H9 (cell line): ENCODE measurements around the gene PLPPR4. TPM values are rescaled to one million over a fixed set of nuclear protein-coding genes. Genes with fewer than 3 reads are reported as not detected.

Source experiments
- DNase-seq: peaks from one replicate; pipeline ENCODE4 v3.0.0-alpha.2; 2017
- H2AFZ ChIP-seq: one replicate; pipeline ENCODE4 v1.6.1; 2013; ENCODE audit warnings: mild to moderate bottlenecking, low read length, control low read depth, moderate library complexity
- H2AK5ac ChIP-seq: 2 replicates; pipeline ENCODE4 v1.6.1; 2013; ENCODE audit warnings: low read length, control low read depth, mixed read lengths; ENCODE audit not compliant: insufficient read length
- H2BK120ac ChIP-seq: one replicate; pipeline ENCODE4 v1.6.1; 2013; ENCODE audit warnings: low read depth, mild to moderate bottlenecking, low read length, control low read depth, inconsistent platforms; ENCODE audit not compliant: poor library complexity, severe bottlenecking
- H2BK12ac ChIP-seq: 2 replicates; pipeline ENCODE4 v1.6.1; 2013; ENCODE audit warnings: low read length, control low read depth, mixed read lengths, low read depth; ENCODE audit not compliant: insufficient read length
- H2BK15ac ChIP-seq: 2 replicates; pipeline ENCODE4 v1.6.1; 2013; ENCODE audit warnings: low read depth, low read length, control low read depth
- H2BK20ac ChIP-seq: one replicate; pipeline ENCODE4 v1.6.1; 2013; ENCODE audit warnings: low read depth, mild to moderate bottlenecking, low read length, control low read depth, inconsistent platforms; ENCODE audit not compliant: poor library complexity, severe bottlenecking
- H2BK5ac ChIP-seq: 2 replicates; pipeline ENCODE4 v1.6.1; 2013; ENCODE audit warnings: low read length, control low read depth, mixed read lengths; ENCODE audit not compliant: insufficient read length
- H3K14ac ChIP-seq: 2 replicates; pipeline ENCODE4 v1.6.1; 2013; ENCODE audit warnings: low read length, control low read depth; ENCODE audit not compliant: insufficient read depth
- H3K18ac ChIP-seq: 2 replicates; pipeline ENCODE4 v1.6.1; 2013; ENCODE audit warnings: low read depth, mild to moderate bottlenecking, mixed read lengths, low read length, control low read depth; ENCODE audit not compliant: insufficient read length
- H3K23ac ChIP-seq: 2 replicates; pipeline ENCODE4 v1.6.1; 2013; ENCODE audit warnings: low read length, control low read depth, mixed read lengths, low read depth; ENCODE audit not compliant: insufficient read length
- H3K23me2 ChIP-seq: 2 replicates; pipeline ENCODE4 v1.6.1; 2013; ENCODE audit warnings: low read depth, mild to moderate bottlenecking, mixed read lengths, low read length, control low read depth; ENCODE audit not compliant: insufficient read length, poor library complexity, severe bottlenecking
- H3K27ac ChIP-seq: 2 replicates; pipeline ENCODE4 v1.5.1; 2013; ENCODE audit warnings: low read length, control low read depth, mixed read lengths, low read depth; ENCODE audit not compliant: insufficient read length
- H3K27me3 ChIP-seq: 2 replicates; pipeline ENCODE4 v1.6.1; 2013; ENCODE audit warnings: low read length, control low read depth, inconsistent platforms; ENCODE audit not compliant: insufficient read depth
- H3K4ac ChIP-seq: 2 replicates; pipeline ENCODE4 v1.6.1; 2013; ENCODE audit warnings: low read depth, mild to moderate bottlenecking, control low read depth, inconsistent platforms, low read length, moderate library complexity
- H3K4me1 ChIP-seq: 2 replicates; pipeline ENCODE4 v1.6.1; 2013; ENCODE audit warnings: low read length, control low read depth, inconsistent platforms; ENCODE audit not compliant: insufficient read depth
- H3K4me2 ChIP-seq: 2 replicates; pipeline ENCODE4 v1.6.1; 2013; ENCODE audit warnings: low read length, control low read depth, mixed read lengths; ENCODE audit not compliant: insufficient read length, insufficient read depth
- H3K56ac ChIP-seq: 2 replicates; pipeline ENCODE4 v1.6.1; 2013; ENCODE audit warnings: low read depth, mild to moderate bottlenecking, mixed read lengths, low read length, control low read depth; ENCODE audit not compliant: insufficient read length
- H3K79me1 ChIP-seq: 2 replicates; pipeline ENCODE4 v1.6.1; 2013; ENCODE audit warnings: low read depth, mild to moderate bottlenecking, moderate library complexity, low read length, control low read depth, inconsistent platforms; ENCODE audit not compliant: insufficient read depth, poor library complexity, severe bottlenecking
- H3K79me2 ChIP-seq: 2 replicates; pipeline ENCODE4 v1.6.1; 2013; ENCODE audit warnings: low read length, control low read depth, inconsistent platforms; ENCODE audit not compliant: insufficient read depth
- H3K9ac ChIP-seq: 2 replicates; pipeline ENCODE4 v1.6.1; 2013; ENCODE audit warnings: low read length, control low read depth, mixed read lengths; ENCODE audit not compliant: insufficient read length; ENCODE audit errors: extremely low read depth
- H3K9me3 ChIP-seq: one replicate; pipeline ENCODE4 v1.6.1; 2013; ENCODE audit warnings: low read depth, low read length, inconsistent platforms; ENCODE audit not compliant: control insufficient read depth
- H3T11ph ChIP-seq: one replicate; pipeline ENCODE4 v1.6.1; 2013; ENCODE audit warnings: mild to moderate bottlenecking, low read length, control low read depth, inconsistent platforms
- H4K20me1 ChIP-seq: one replicate; pipeline ENCODE4 v1.6.1; 2013; ENCODE audit not compliant: control insufficient read depth, insufficient read length, insufficient read depth
- H4K5ac ChIP-seq: 2 replicates; pipeline ENCODE4 v1.6.1; 2013; ENCODE audit warnings: low read depth, mild to moderate bottlenecking, mixed read lengths, low read length, control low read depth; ENCODE audit not compliant: insufficient read length
- H4K8ac ChIP-seq: replicated peaks from 2 replicates; pipeline ENCODE4 v1.6.1; 2013; ENCODE audit warnings: low read length, control low read depth, mixed read lengths, low read depth; ENCODE audit not compliant: insufficient read length
- H4K91ac ChIP-seq: 2 replicates; pipeline ENCODE4 v1.6.1; 2013; ENCODE audit warnings: low read depth, mild to moderate bottlenecking, moderate library complexity, mixed read lengths, low read length, control low read depth; ENCODE audit not compliant: insufficient read length
- H3K27ac Mint-ChIP-seq, 3 experiments: 2 replicates in 2 of 3; 3 replicates in 1 of 3; pipeline ENCODE4 v1.8.0; 2020 to 2021; ENCODE audit warnings: mixed read lengths in 3 of 3, mild to moderate bottlenecking in 1 of 3, moderate library complexity in 1 of 3
- H3K27me3 Mint-ChIP-seq: 2 replicates; pipeline ENCODE4 v1.8.0; 2021; ENCODE audit warnings: low read depth, mild to moderate bottlenecking, moderate library complexity, mixed read lengths
- H3K36me3 Mint-ChIP-seq, 3 experiments: 2 replicates in 2 of 3; 3 replicates in 1 of 3; pipeline ENCODE4 v1.8.0; 2020 to 2021; ENCODE audit warnings: low read depth in 3 of 3, mixed read lengths in 3 of 3; ENCODE audit not compliant: insufficient read depth in 1 of 3
- H3K4me1 Mint-ChIP-seq, 2 experiments: 2 replicates each; pipeline ENCODE4 v1.8.0; 2020; ENCODE audit warnings: mixed read lengths in 2 of 2
- H3K4me3 Mint-ChIP-seq, 2 experiments: 2 replicates in 1 of 2; 3 replicates in 1 of 2; pipeline ENCODE4 v1.8.0; 2020 to 2021; ENCODE audit warnings: mild to moderate bottlenecking in 2 of 2, mixed read lengths in 2 of 2, moderate library complexity in 1 of 2
- H3K9me3 Mint-ChIP-seq, 2 experiments: 2 replicates in 1 of 2; 3 replicates in 1 of 2; pipeline ENCODE4 v1.8.0; 2020; ENCODE audit warnings: mild to moderate bottlenecking in 2 of 2, mixed read lengths in 2 of 2, moderate library complexity in 1 of 2
- WGBS: extraction: QIAGEN DNeasy Blood & Tissue Kit; methylation state at CpG from one replicate; pipeline ENCODE4 v1.1.7; 2013; ENCODE audit warnings: missing lambda C conversion rate, low lambda C conversion rate, mixed read lengths; ENCODE audit not compliant: insufficient read length; ENCODE audit errors: extremely low coverage; 5-methylcytosine and 5-hydroxymethylcytosine counted together
- total RNA-seq: library from RNA; stranded (reverse); gene quantifications from 2 replicates; pipeline ENCODE4 v1.2.1, GENCODE V29; 2021
- TF ChIP-seq, protein P1 (sequence below): fragments of 200-600 bp; sonication (generic); conservative IDR thresholded peaks from 3 replicates; pipeline ENCODE4 v1.8.0; 2021; ENCODE audit warnings: antibody characterized with exemption, mild to moderate bottlenecking

Gene PLPPR4
- total RNA-seq, 1 experiment from 2014 or later = 0.31 TPM

DNA sequence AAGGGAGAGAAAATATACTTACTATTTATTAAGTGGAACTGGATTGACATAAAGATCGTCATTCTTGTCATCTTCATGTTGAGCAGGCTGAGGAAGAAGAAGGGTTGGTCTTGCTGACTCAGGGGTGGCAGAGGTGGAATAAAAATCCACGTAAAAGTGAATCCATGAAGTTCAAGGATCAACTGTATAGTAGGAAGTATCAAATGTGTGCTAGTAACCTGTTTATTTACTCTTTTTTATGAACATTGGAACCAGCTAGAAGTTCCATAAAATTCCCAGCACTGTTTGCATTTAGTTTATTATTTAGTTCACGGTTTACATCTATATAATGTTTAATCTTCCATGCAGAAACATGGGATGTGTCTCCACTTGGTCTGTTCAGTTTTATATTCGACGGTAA, 70.7 kb downstream of the PLPPR4 start:
- H3K27me3 ChIP-seq = no peaks in the 10 kb centered on the region
- no peak overlapping the region for H3K4me2 ChIP-seq
- no peak overlapping the region for H2BK5ac ChIP-seq
- H3K36me3 Mint-ChIP-seq = no peaks in the 10 kb centered on the region
- H4K91ac ChIP-seq = no peak overlapping the region
- no peaks in the 10 kb centered on the region for H4K20me1 ChIP-seq
- H3K56ac ChIP-seq = no peak overlapping the region
- no peak overlapping the region for H2BK20ac ChIP-seq
- H3K4me1 ChIP-seq = no peaks in the 10 kb centered on the region
- H3K27me3 Mint-ChIP-seq = no peaks in the 10 kb centered on the region
- H3K27ac Mint-ChIP-seq = no peak overlapping the region
- H3K4ac ChIP-seq = no peak overlapping the region
- no peak overlapping the region for H4K8ac ChIP-seq
- H3K4me1 Mint-ChIP-seq = peaks cover 4 to 6% of the 10 kb centered on the region in 2 experiments; a peak in 3 of 4 replicates
- no peaks in the 10 kb centered on the region for H3K79me1 ChIP-seq
- no peak overlapping the region for H3K4me3 Mint-ChIP-seq
- H3K23ac ChIP-seq = no peak overlapping the region
- H3K9ac ChIP-seq = no peak overlapping the region
- H3K23me2 ChIP-seq = no peaks in the 10 kb centered on the region
- no peaks in the 10 kb centered on the region for H3K79me2 ChIP-seq
- H2BK15ac ChIP-seq = no peak overlapping the region
- H2BK120ac ChIP-seq = no peak overlapping the region
- no peak overlapping the region for H2BK12ac ChIP-seq
- H2AK5ac ChIP-seq = no peak overlapping the region
- DNase-seq = no peak
- WGBS = no CpG with 5 or more reads among the region's 5 CpGs
- no peak overlapping the region for H3K18ac ChIP-seq
- H3K27ac ChIP-seq = no peak overlapping the region
- no peak overlapping the region for H3K14ac ChIP-seq
- H3K9me3 ChIP-seq = no peaks in the 10 kb centered on the region
- no peaks in the 10 kb centered on the region for H3K9me3 Mint-ChIP-seq
- H4K5ac ChIP-seq = no peak overlapping the region
- no peak overlapping the region for H2AFZ ChIP-seq
- TF ChIP-seq, protein P1, sequence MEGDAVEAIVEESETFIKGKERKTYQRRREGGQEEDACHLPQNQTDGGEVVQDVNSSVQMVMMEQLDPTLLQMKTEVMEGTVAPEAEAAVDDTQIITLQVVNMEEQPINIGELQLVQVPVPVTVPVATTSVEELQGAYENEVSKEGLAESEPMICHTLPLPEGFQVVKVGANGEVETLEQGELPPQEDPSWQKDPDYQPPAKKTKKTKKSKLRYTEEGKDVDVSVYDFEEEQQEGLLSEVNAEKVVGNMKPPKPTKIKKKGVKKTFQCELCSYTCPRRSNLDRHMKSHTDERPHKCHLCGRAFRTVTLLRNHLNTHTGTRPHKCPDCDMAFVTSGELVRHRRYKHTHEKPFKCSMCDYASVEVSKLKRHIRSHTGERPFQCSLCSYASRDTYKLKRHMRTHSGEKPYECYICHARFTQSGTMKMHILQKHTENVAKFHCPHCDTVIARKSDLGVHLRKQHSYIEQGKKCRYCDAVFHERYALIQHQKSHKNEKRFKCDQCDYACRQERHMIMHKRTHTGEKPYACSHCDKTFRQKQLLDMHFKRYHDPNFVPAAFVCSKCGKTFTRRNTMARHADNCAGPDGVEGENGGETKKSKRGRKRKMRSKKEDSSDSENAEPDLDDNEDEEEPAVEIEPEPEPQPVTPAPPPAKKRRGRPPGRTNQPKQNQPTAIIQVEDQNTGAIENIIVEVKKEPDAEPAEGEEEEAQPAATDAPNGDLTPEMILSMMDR = no peak
- no peak overlapping the region for H3T11ph ChIP-seq
